Measurements from ENCODE around the gene ALDH1L1.

The ALDH1L1 gene

GRCh38 chr3:126155819-126156218 lies 24.6 kb downstream of the ALDH1L1 start:
- TF ChIP-seq CTCF (conservative IDR thresholded peaks at IDR 0.05; ENCODE audit: low read depth, low read length), result no peak
- H3K4me3 ChIP-seq (ENCODE audit: low read depth, low read length), result no peak overlapping the region
- no peak for DNase-seq (ENCODE audit: low read depth)

GRCh38 chr3:126155280-126155640 lies 25.1 kb downstream of the ALDH1L1 start:
- TF ChIP-seq CTCF (conservative IDR thresholded peaks at IDR 0.05; ENCODE audit: low read depth, low read length), result no peak
- H3K4me3 ChIP-seq (ENCODE audit: low read depth, low read length), result no peak overlapping the region
- DNase-seq (ENCODE audit: low read depth), result no peak

GRCh38 chr3:126154391-126155279 lies 25.8 kb downstream of the ALDH1L1 start:
- TF ChIP-seq CTCF (conservative IDR thresholded peaks at IDR 0.05; ENCODE audit: low read depth, low read length), result no peak
- no peak overlapping the region for H3K4me3 ChIP-seq (ENCODE audit: low read depth, low read length)
- DNase-seq (ENCODE audit: low read depth), result no peak

- no peak for TF ChIP-seq CTCF (conservative IDR thresholded peaks at IDR 0.05; ENCODE audit: low read depth, low read length)
- DNase-seq (ENCODE audit: low read depth), result no peak
- no peak overlapping the region for H3K4me3 ChIP-seq (ENCODE audit: low read depth, low read length)
Observed at GRCh38 chr3:126153695-126154360, 26.6 kb downstream of the ALDH1L1 start.

- no peak for DNase-seq (ENCODE audit: low read depth)
- H3K4me3 ChIP-seq (ENCODE audit: low read depth, low read length), result no peak overlapping the region
- no peak for TF ChIP-seq CTCF (conservative IDR thresholded peaks at IDR 0.05; ENCODE audit: low read depth, low read length)
Observed at GRCh38 chr3:126152901-126153694, 27.3 kb downstream of the ALDH1L1 start.

- no peak for DNase-seq (ENCODE audit: low read depth)
- H3K4me3 ChIP-seq (ENCODE audit: low read depth, low read length), result no peak overlapping the region
Observed at GRCh38 chr3:126152458-126152857, 27.9 kb downstream of the ALDH1L1 start.

More at GRCh38 chr3:126152458-126152857, 27.9 kb downstream of the ALDH1L1 start:
- no peak for TF ChIP-seq CTCF (conservative IDR thresholded peaks at IDR 0.05; ENCODE audit: low read depth, low read length)

All from choroid plexus epithelial cell (primary cell).